WERI-Rb-1 (cell line): Measurements from ENCODE around the gene TAOK3.
A peak's percentile ranks its signal among the peaks of the same experiment; 100 is the strongest.

Experiments
- DNase-seq: peaks from one replicate; pipeline ENCODE4 v3.0.0-alpha.2; 2020
- H3K27ac ChIP-seq: fragments of 250-450 bp; sonication (Bioruptor Pico); 2 replicates; pipeline ENCODE4 v1.5.1; 2020; ENCODE audit warnings: mild to moderate bottlenecking, moderate library complexity
- H3K27me3 ChIP-seq: fragments of 250-450 bp; sonication (Bioruptor Pico); 2 replicates; pipeline ENCODE4 v1.5.1; 2021; ENCODE audit warnings: mild to moderate bottlenecking, low read depth, moderate library complexity; ENCODE audit not compliant: insufficient read depth, severe bottlenecking
- H3K36me3 ChIP-seq: fragments of 250-450 bp; sonication (Bioruptor Pico); 2 replicates; pipeline ENCODE4 v1.5.1; 2020; ENCODE audit warnings: mild to moderate bottlenecking, moderate library complexity
- H3K4me3 ChIP-seq: 2 replicates; pipeline ENCODE4 v1.5.1; 2011; ENCODE audit warnings: low read depth, mild to moderate bottlenecking, control low read depth, low read length
- H3K9me3 ChIP-seq: fragments of 250-450 bp; sonication (Bioruptor Pico); 2 replicates; pipeline ENCODE4 v1.5.1; 2021; ENCODE audit warnings: mild to moderate bottlenecking, moderate library complexity; ENCODE audit not compliant: severe bottlenecking
- CTCF ChIP-seq: IDR thresholded peaks from 2 replicates; pipeline ENCODE4 v1.5.1; 2011; ENCODE audit warnings: low read depth, mild to moderate bottlenecking, control low read depth, inconsistent platforms, low read length

The TAOK3 gene

DNA sequence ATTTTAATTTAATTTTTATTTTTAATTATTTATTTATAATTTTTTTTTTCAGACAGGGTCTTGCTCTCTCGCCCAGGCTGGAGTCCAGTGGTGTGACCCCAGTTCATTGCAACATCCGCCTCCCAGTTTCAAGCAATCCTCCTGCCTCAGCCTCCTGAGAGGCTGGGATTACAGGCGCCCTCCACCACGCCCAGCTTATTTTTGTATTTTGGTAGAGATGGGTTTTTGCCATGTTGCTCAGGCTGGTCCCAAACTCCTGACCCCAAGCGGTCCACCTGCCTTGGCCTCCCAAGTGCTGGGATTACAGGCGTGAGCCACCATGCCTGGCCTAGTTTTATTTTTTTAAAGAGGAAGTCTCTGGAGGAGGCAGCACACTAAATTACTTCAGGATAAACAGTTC is 250.4 kb downstream of the TAOK3 start:
- Histone ChIP-seq H3K4me3 (no peak overlapping the region), H3K9me3 (no peaks in the 10 kb centered on the region), H3K36me3 (no peaks in the 10 kb centered on the region), H3K27ac (no peak overlapping the region), H3K27me3 (no peaks in the 10 kb centered on the region)
- no peak for DNase-seq
- no peak for TF ChIP-seq CTCF

- H3K27me3 ChIP-seq: no peaks in the 10 kb centered on the region
- DNase-seq: peak; percentile 75
- TF ChIP-seq CTCF: peak; percentile 57
- no peak overlapping the region for H3K4me3 ChIP-seq
- H3K36me3 ChIP-seq: no peaks in the 10 kb centered on the region
- no peaks in the 10 kb centered on the region for H3K9me3 ChIP-seq
- peak overlapping the region; percentile 75 for H3K27ac ChIP-seq
Measured at GRCh38 chr12:118120579-118121363, 251.9 kb downstream of the TAOK3 start.

DNA sequence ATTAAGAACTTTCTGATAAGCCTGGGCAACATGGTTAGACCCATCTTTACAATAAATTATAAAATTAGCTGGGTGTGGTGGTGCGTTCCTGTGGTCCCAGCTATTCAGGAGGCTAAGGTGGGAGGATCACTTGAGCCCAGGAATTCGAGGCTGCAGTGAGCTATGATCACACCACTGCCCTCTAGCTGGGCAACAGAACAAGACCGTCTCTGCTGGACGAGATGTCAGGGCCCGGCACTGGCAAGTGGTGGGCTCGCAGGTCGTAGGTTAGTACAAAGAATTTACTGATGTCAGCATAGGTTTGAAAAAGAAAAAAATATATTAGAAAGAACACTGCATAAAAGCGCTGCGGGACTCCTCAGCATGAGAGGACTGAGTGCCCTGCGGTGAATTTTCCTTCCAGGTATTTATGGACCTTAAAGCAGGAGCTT is 253.2 kb downstream of the TAOK3 start:
- TF ChIP-seq CTCF: no peak
- no peaks in the 10 kb centered on the region for H3K9me3 ChIP-seq
- DNase-seq: no peak
- H3K4me3 ChIP-seq: no peak overlapping the region
- H3K27me3 ChIP-seq: no peaks in the 10 kb centered on the region
- peak overlapping the region; percentile 22; the same call in 1 of the 2 replicates for H3K27ac ChIP-seq
- H3K36me3 ChIP-seq: no peaks in the 10 kb centered on the region

- no peaks in the 10 kb centered on the region for H3K36me3 ChIP-seq
- no peak for DNase-seq
- TF ChIP-seq CTCF: no peak
- no peak overlapping the region for H3K4me3 ChIP-seq
- H3K27me3 ChIP-seq: no peaks in the 10 kb centered on the region
- no peaks in the 10 kb centered on the region for H3K9me3 ChIP-seq
- no peak overlapping the region for H3K27ac ChIP-seq
Measured at GRCh38 chr12:118109088-118109487, 263.6 kb downstream of the TAOK3 start.

- H3K9me3 ChIP-seq: no peaks in the 10 kb centered on the region
Measured at GRCh38 chr12:118107694-118108093, 265.0 kb downstream of the TAOK3 start.

More at GRCh38 chr12:118107694-118108093, 265.0 kb downstream of the TAOK3 start:
- TF ChIP-seq CTCF: no peak
- DNase-seq: no peak
- Histone ChIP-seq H3K27me3 (no peaks in the 10 kb centered on the region), H3K36me3 (no peaks in the 10 kb centered on the region; the same call in 1 of the 2 replicates), H3K27ac (no peak overlapping the region), H3K4me3 (no peak overlapping the region)
